Activated CD4-positive, alpha-beta T cell treated with anti-CD3 and anti-CD28 coated beads, Interleukin-10, Interleukin-2, amounts not matched to agents 100 ng/mL and 50 ng/mL, durations not matched to agents 16 hours and 8 hours (primary cell): ENCODE data around the gene KIF3C.
"Not testable (repeated sequence)": the region's sequence is repeated elsewhere in the genome, so short reads cannot be mapped to it uniquely, and the experiment has no call there.

Experiments
- DNase-seq: peaks from one replicate; pipeline ENCODE4 v3.0.0-alpha.2; 2020

KIF3C gene

GRCh38 chr2:25915411-25915810 lies 66.9 kb downstream of the KIF3C start:
- not testable (repeated sequence) for DNase-seq

- not testable (repeated sequence) for DNase-seq
These were observed 68.7 kb downstream of the KIF3C start for GRCh38 chr2:25913696-25913973.

- no peak for DNase-seq
These were observed 69.2 kb downstream of the KIF3C start for GRCh38 chr2:25912851-25913695.

- DNase-seq, result not testable (repeated sequence)
These were observed 72.7 kb downstream of the KIF3C start for GRCh38 chr2:25909574-25909973.

- no peak for DNase-seq
These were observed 77.2 kb downstream of the KIF3C start for GRCh38 chr2:25905126-25905525.

GRCh38 chr2:25903216-25903776 lies 79.0 kb downstream of the KIF3C start:
- DNase-seq, result no peak

GRCh38 chr2:25899404-25899970 lies 82.8 kb downstream of the KIF3C start:
- DNase-seq, result no peak

- no peak for DNase-seq
These were observed 84.8 kb downstream of the KIF3C start for GRCh38 chr2:25897506-25897905.

- DNase-seq, result not testable (repeated sequence)
These were observed 86.0 kb downstream of the KIF3C start for GRCh38 chr2:25896308-25896707.

- no peak for DNase-seq
These were observed 86.7 kb downstream of the KIF3C start for GRCh38 chr2:25895610-25896009.

- no peak for DNase-seq
These were observed 87.3 kb downstream of the KIF3C start for GRCh38 chr2:25895018-25895417.

GRCh38 chr2:25894135-25894830 lies 88.0 kb downstream of the KIF3C start:
- no peak for DNase-seq

- DNase-seq, result no peak
These were observed 90.6 kb downstream of the KIF3C start for GRCh38 chr2:25891672-25892071.

GRCh38 chr2:25887624-25888242 lies 94.6 kb downstream of the KIF3C start:
- no peak for DNase-seq

- no peak for DNase-seq
These were observed 96.4 kb downstream of the KIF3C start for GRCh38 chr2:25885933-25886332.

- DNase-seq, result no peak
These were observed 100.5 kb downstream of the KIF3C start for GRCh38 chr2:25881764-25882163.

- DNase-seq, result peak; percentile 2
These were observed 103.1 kb downstream of the KIF3C start for GRCh38 chr2:25879133-25879730.

- DNase-seq, result peak; percentile 99
These were observed 103.8 kb downstream of the KIF3C start, which contains the start of gene ASXL2 for GRCh38 chr2:25878361-25879132. Gene ASXL2 (minus strand): TSS chr2:25878487. CDS start chr2:25878222, 265 bp downstream.

GRCh38 chr2:25877431-25878360 lies 104.6 kb downstream of the KIF3C start:
- DNase-seq, result peak; percentile 76
